AG09309 (cell line): ENCODE results near the gene DPYD.

ENCODE experiments used
- DNase-seq: peaks from one replicate; pipeline ENCODE4 v3.0.0-alpha.2; 2010; ENCODE audit warnings: low read depth
- H3K4me3 ChIP-seq: 2 replicates; pipeline ENCODE4 v1.5.1; 2011; ENCODE audit warnings: mild to moderate bottlenecking, low read depth, low read length, moderate library complexity; ENCODE audit not compliant: control insufficient read depth
- CTCF ChIP-seq: IDR thresholded peaks from 2 replicates; pipeline ENCODE4 v1.5.1; 2011; ENCODE audit warnings: mild to moderate bottlenecking, low read depth, low read length, inconsistent platforms; ENCODE audit not compliant: insufficient read depth, control insufficient read depth; ENCODE audit errors: missing control alignments

DPYD gene

GRCh38 chr1:97875996-97876395 is 44.8 kb downstream of the DPYD start:
- TF ChIP-seq CTCF, result no peak
- no peak overlapping the region for H3K4me3 ChIP-seq
- DNase-seq, result no peak

- no peak for DNase-seq
- TF ChIP-seq CTCF, result no peak
Observed at GRCh38 chr1:97870589-97870988, 50.2 kb downstream of the DPYD start.

GRCh38 chr1:97869441-97869840 is 51.4 kb downstream of the DPYD start:
- TF ChIP-seq CTCF, result no peak
- H3K4me3 ChIP-seq, result no peak overlapping the region
- DNase-seq, result no peak

More at GRCh38 chr1:97870589-97870988, 50.2 kb downstream of the DPYD start:
- no peak overlapping the region for H3K4me3 ChIP-seq

- no peak for TF ChIP-seq CTCF
- DNase-seq, result no peak
- no peak overlapping the region for H3K4me3 ChIP-seq
Observed at GRCh38 chr1:97867127-97867526, 53.7 kb downstream of the DPYD start.

- H3K4me3 ChIP-seq, result no peak overlapping the region
- no peak for DNase-seq
Observed at GRCh38 chr1:97864615-97865014, 56.2 kb downstream of the DPYD start.

GRCh38 chr1:97853221-97853620 is 67.6 kb downstream of the DPYD start:
- H3K4me3 ChIP-seq, result no peak overlapping the region
- no peak for TF ChIP-seq CTCF
- no peak for DNase-seq

More at GRCh38 chr1:97864615-97865014, 56.2 kb downstream of the DPYD start:
- no peak for TF ChIP-seq CTCF

- DNase-seq, result peak; percentile 64
- no peak overlapping the region for H3K4me3 ChIP-seq
Observed at GRCh38 chr1:97849345-97850340, 71.2 kb downstream of the DPYD start.

More at GRCh38 chr1:97849345-97850340, 71.2 kb downstream of the DPYD start:
- TF ChIP-seq CTCF, result no peak
